A549 treated with GW870086 at 1 μM for 4 hours (cell line): ENCODE data around the gene ARHGAP45. TPM values are rescaled to one million over a fixed set of nuclear protein-coding genes. Genes with fewer than 3 reads are reported as not detected.

Experiments
- total RNA-seq: library from RNA; stranded (reverse); fragments of 200-300 nt; extraction: Qiagen RNA extraction; gene quantifications from 5 replicates; pipeline ENCODE4 v1.2.3, GENCODE V29; 2022; ENCODE audit warnings: low read depth

ARHGAP45 gene, protein sequence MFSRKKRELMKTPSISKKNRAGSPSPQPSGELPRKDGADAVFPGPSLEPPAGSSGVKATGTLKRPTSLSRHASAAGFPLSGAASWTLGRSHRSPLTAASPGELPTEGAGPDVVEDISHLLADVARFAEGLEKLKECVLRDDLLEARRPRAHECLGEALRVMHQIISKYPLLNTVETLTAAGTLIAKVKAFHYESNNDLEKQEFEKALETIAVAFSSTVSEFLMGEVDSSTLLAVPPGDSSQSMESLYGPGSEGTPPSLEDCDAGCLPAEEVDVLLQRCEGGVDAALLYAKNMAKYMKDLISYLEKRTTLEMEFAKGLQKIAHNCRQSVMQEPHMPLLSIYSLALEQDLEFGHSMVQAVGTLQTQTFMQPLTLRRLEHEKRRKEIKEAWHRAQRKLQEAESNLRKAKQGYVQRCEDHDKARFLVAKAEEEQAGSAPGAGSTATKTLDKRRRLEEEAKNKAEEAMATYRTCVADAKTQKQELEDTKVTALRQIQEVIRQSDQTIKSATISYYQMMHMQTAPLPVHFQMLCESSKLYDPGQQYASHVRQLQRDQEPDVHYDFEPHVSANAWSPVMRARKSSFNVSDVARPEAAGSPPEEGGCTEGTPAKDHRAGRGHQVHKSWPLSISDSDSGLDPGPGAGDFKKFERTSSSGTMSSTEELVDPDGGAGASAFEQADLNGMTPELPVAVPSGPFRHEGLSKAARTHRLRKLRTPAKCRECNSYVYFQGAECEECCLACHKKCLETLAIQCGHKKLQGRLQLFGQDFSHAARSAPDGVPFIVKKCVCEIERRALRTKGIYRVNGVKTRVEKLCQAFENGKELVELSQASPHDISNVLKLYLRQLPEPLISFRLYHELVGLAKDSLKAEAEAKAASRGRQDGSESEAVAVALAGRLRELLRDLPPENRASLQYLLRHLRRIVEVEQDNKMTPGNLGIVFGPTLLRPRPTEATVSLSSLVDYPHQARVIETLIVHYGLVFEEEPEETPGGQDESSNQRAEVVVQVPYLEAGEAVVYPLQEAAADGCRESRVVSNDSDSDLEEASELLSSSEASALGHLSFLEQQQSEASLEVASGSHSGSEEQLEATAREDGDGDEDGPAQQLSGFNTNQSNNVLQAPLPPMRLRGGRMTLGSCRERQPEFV
- total RNA-seq: 2.8 to 4.7 TPM (median 4.4 TPM) in 5 replicates

DNA sequence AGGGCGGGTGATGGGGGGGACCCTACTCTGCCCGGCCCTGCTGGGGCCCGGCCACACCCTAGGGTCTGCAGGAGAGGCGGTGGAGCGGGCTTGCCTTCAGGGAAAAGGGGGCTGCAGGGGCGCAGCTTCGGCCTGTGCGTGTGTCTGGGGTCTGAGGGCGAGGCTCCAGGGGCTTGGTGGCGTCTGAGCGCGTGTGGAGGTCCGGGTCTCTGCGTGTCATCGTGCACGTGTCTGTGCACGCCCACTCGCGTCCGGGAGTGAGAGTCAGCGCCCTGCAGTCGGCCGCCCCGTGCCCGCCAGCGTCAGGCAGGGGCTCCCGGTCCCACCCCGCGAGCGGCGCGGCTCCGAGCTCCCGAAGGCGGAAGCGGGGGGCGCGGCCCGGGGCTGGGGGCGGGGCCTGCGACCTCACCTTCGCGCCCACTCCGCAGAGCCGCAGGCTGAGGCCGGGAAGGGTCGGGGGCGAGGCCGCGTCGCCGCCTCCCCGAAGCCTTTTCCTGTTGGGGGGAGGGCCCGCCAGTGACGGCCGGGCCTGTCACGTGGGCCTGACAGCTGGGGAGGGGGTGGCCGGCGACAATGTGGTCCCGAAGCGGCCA lies at the start of gene ARHGAP45:
ARHGAP45 (plus strand) TSS at position 420 of the 593 bp plus-strand sequence. CDS start 239 bp downstream, outside the sequence.

DNA sequence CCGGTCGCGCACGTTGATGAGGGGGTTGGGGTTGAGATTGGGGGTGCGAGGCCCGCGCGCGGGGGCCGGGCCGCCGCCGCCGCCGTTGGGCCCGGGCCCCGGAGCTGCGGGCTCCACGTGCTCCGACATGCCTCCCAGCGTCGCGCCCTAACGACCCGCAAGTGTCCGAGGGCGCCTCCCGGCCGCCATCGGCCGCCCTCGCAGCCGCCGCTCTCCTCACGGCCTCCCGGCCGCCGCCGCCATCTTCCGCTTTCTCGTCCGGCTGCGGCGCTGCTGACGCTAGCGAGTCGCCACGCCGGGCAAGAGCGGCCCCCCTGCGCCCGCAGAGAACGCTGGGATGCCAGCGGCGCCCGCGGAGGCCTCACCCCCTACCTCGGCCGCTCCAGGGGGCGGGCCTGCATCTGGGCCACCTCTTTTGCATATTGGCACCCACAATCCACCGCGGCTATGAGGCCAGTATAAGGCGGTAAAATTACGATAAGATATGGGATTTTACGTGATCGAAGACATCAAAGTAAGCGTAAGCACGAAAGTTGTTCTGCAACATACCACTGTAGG lies 46.0 kb upstream of the ARHGAP45 start, which contains the start of gene TMEM259:
TMEM259 (minus strand) TSS at position 256 of the 558 bp plus-strand sequence; CDS start at position 129, 127 bp downstream.

DNA sequence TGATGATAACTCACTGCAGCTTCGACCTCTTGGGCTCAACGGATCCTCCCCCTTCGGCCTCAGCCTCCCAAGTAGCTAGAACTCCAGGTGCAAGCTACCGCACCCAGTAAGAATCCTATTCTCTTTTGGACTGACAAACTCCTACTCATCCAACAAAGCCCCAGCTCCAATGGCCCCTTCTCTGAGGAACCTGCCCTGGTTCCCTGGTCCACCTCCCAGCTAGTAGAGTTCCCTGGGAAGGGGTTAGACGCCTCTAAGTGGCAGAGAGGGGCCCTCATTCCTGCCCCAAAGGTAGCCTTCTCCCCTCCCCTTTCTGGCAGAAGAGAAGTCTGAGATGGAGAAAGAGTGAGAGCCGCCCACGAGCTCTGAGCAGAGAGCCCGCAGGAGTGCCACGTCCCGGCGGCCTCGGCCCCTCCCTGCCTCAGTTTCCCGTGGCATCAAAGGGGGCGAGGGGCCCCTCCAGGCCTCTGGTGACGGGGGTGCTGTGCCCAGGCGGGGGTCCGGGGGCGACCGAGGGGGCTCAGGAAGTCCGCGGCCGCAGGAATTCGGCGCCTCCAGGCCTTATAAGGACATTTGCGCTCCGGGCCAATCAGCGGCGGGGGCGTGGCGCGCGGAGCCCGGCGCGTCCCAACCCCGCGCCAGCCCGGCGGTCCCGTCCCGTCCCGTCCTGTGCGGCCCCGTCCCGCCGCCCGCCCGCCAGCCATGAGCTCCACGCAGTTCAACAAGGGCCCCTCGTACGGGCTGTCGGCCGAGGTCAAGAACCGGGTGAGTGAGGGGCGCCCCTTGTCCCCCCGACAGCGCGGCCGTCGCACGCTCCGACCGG lies 40.8 kb upstream of the ARHGAP45 start, which contains the start of gene CNN2:
CNN2 (plus strand) TSS at position 649 of the 823 bp plus-strand sequence; CDS start at position 703, 54 bp downstream.

DNA sequence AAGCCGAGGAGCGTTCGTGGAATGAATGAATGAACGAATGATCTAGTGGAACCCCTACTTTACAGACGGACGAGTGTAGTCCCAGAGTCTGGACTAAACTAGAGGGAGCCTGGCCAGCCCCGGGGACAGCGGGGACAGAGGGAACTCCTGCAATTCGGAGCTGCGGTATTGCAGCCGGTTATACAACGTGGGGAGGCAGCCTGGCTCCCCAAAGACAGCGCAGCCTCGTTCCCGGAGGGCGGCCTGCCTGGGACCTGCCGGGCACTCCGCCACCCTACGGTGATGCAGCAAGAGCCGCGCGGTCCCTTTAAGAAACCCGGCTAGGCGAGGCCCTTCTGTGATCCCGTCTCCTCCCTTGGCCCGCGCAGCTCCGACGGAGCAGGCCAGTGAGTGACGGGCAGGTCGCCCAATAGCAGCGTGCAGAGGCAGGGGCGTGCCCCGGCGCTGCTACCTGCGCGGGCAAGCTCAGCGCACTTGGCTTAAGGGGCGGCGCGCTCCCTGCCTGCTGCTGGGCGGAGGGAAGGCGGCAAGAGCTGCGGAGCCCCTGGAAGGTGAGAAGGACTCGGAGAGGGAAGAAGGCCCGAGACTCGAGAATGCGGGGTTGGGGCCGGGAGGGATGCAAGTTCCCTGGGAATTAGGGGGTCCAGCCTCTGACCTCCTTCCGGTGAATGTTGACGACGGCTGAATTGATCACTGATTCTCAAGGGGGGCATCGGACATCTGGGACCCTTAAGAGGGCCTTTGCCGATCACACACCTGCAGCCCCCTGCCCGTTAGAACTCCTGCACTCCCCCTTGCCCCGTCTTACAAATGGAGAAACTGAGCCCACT lies 27.1 kb upstream of the ARHGAP45 start, which contains the start of gene ABCA7:
ABCA7 (plus strand) TSS at position 462 of the 830 bp plus-strand sequence. CDS start 1,255 bp downstream, outside the sequence.

DNA sequence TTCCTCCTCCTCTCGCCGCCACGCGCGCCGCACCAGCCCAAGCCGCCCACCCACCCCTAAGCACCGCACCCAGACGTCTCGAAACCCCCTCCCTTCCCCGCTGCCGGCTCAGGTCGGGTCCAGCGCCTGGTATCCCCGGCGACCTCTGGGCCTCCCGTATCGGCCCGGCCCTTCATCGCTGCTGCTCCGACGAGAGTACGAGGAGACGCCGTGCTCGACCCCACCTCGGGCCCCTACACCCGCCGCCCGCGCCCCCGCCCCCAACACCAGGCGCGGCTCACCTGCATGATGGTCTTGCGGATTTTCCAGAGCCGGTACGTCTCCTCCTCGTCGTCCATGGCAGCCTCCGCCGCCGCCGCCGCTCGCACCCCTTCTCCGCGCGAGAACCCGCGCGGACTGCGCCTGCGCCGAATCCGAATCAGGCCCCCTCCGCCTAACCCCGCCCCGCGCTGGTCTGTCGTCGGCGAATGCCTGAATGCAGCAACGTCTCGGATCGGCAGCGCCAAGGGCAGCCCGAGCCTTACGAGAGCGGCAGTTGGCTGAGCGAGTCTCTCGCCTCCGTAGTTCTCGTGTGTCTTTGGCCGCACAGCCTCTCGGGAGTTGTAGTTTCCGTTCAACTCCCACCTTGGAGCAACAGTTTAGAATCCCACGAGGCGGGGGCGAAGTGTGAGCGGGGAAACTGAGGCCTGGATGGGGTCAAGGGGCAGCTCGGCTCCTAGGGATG lies 28.2 kb downstream of the ARHGAP45 start, which contains the start of gene POLR2E:
POLR2E (minus strand) TSS at position 398 of the 724 bp plus-strand sequence; CDS start at position 338, 60 bp downstream.

DNA sequence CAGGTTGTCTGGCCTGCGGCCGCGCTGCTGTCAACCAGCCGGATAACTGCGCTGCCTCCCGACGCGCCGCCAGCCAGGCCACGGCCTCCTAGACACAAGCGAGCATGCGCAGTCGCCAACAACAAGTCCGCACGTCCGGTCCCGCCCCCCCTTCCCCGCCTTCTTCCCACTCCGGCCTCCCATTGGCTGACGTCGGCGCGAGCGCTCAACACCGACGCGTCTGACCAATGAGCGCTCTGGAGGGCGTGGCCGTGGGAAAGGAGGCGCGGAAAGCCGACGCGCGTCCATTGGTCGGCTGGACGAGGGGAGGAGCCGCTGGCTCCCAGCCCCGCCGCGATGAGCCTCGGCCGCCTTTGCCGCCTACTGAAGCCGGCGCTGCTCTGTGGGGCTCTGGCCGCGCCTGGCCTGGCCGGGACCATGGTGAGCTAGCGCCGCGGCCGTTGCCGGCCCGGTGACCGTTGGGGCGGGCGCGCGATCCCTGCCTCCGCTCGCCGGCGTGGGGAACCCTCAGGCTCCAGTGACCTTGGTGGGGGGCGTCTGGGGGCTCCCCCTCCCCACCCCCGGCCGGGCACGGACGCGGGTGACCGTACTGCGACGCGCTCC lies 36.8 kb downstream of the ARHGAP45 start, which contains the start of gene GPX4:
GPX4 (plus strand) TSS at position 287 of the 603 bp plus-strand sequence; CDS start at position 337, 50 bp downstream.

Other genes starting within 250 kb of the ARHGAP45 start
- gene PLPPR3, start 245.2 kb upstream of the ARHGAP45 start, total RNA-seq: 2.3 to 5.5 TPM (median 4.8 TPM) in 5 replicates
- gene AZU1, start 239.3 kb upstream of the ARHGAP45 start, total RNA-seq: 0.15 to 0.41 TPM (median 0.35 TPM) in 4 of 5 replicates, not detected in the other
- gene PRTN3, start 226.2 kb upstream of the ARHGAP45 start, total RNA-seq: 0.47 to 0.77 TPM (median 0.60 TPM) in 5 replicates
- gene ELANE, start 214.9 kb upstream of the ARHGAP45 start, total RNA-seq: 0.16 to 0.30 TPM (median 0.29 TPM) in 3 of 5 replicates, not detected in the others
- 11.2 to 22.1 TPM (median 21.4 TPM) in 5 replicates for gene CFD, start 207.5 kb upstream of the ARHGAP45 start, total RNA-seq
- gene MED16, start 174.0 kb upstream of the ARHGAP45 start, total RNA-seq: 14.8 to 22.3 TPM (median 21.5 TPM) in 5 replicates
- gene RNU6-9, start 173.7 kb upstream of the ARHGAP45 start, total RNA-seq: not detected in 5 replicates
- gene R3HDM4, start 153.9 kb upstream of the ARHGAP45 start, total RNA-seq: 28.8 to 49.8 TPM (median 38.1 TPM) in 5 replicates
- 0.18 to 0.67 TPM (median 0.39 TPM) in 5 replicates for gene KISS1R, start 149.8 kb upstream of the ARHGAP45 start, total RNA-seq
- 3.3 to 7.1 TPM (median 5.4 TPM) in 5 replicates for gene ARID3A, start 141.1 kb upstream of the ARHGAP45 start, total RNA-seq
- gene WDR18, start 82.8 kb upstream of the ARHGAP45 start, total RNA-seq: 46.9 to 74.3 TPM (median 68.3 TPM) in 5 replicates
- 1.8 to 3.2 TPM (median 2.6 TPM) in 5 replicates for gene GRIN3B, start 66.7 kb upstream of the ARHGAP45 start, total RNA-seq
- 84.8 to 128 TPM (median 125 TPM) in 5 replicates for gene TMEM259, start 46.0 kb upstream of the ARHGAP45 start, total RNA-seq
- gene RNU6-2, start 45.6 kb upstream of the ARHGAP45 start, total RNA-seq: not detected in 5 replicates
- gene CNN2, start 40.6 kb upstream of the ARHGAP45 start, total RNA-seq: 77.5 to 88.2 TPM (median 83.4 TPM) in 5 replicates
- 14.9 to 17.5 TPM (median 16.8 TPM) in 5 replicates for gene ABCA7, start 27.1 kb upstream of the ARHGAP45 start, total RNA-seq
- gene POLR2E, start 28.2 kb downstream of the ARHGAP45 start, total RNA-seq: 180 to 261 TPM (median 238 TPM) in 5 replicates
- 452 to 503 TPM (median 489 TPM) in 5 replicates for gene GPX4, start 36.8 kb downstream of the ARHGAP45 start, total RNA-seq
- gene SBNO2, start 107.1 kb downstream of the ARHGAP45 start, total RNA-seq: 25.0 to 38.4 TPM (median 37.0 TPM) in 5 replicates
- 30.8 to 36.4 TPM (median 36.1 TPM) in 5 replicates for gene STK11, start 138.6 kb downstream of the ARHGAP45 start, total RNA-seq
- gene CBARP, start 170.8 kb downstream of the ARHGAP45 start, total RNA-seq: 2.2 to 4.3 TPM (median 4.1 TPM) in 5 replicates
- gene ATP5F1D, start 174.6 kb downstream of the ARHGAP45 start, total RNA-seq: 99.5 to 201 TPM (median 159 TPM) in 5 replicates
- 42.4 to 55.4 TPM (median 51.8 TPM) in 5 replicates for gene MIDN, start 181.4 kb downstream of the ARHGAP45 start, total RNA-seq
- 89.3 to 186 TPM (median 97.4 TPM) in 5 replicates for gene CIRBP, start 202.2 kb downstream of the ARHGAP45 start, total RNA-seq
- gene FAM174C, start 208.4 kb downstream of the ARHGAP45 start, total RNA-seq: 50.5 to 98.6 TPM (median 76.3 TPM) in 5 replicates
- gene EFNA2, start 218.7 kb downstream of the ARHGAP45 start, total RNA-seq: 1.0 to 2.1 TPM (median 1.8 TPM) in 5 replicates